H4 (cell line): ENCODE data around the gene PIK3R3. TPM values are rescaled to one million over a fixed set of nuclear protein-coding genes. Genes with fewer than 3 reads are reported as not detected.

Experiments
- DNase-seq: peaks from one replicate; pipeline ENCODE4 v3.0.0-alpha.2; 2015; ENCODE audit warnings: low spot score
- total RNA-seq: library from RNA; depleted of rRNA; stranded (reverse); fragments of >200 nt; shearing (Covaris generic); gene quantifications from 2 replicates; pipeline ENCODE4 v1.2.3, GENCODE V29; 2014

PIK3R3 gene
- total RNA-seq, 1 experiment from 2014 or later: 14.9 TPM

- DNase-seq: no peak
These were observed 105.9 kb downstream of the PIK3R3 start for GRCh38 chr1:46026531-46026930.

DNA sequence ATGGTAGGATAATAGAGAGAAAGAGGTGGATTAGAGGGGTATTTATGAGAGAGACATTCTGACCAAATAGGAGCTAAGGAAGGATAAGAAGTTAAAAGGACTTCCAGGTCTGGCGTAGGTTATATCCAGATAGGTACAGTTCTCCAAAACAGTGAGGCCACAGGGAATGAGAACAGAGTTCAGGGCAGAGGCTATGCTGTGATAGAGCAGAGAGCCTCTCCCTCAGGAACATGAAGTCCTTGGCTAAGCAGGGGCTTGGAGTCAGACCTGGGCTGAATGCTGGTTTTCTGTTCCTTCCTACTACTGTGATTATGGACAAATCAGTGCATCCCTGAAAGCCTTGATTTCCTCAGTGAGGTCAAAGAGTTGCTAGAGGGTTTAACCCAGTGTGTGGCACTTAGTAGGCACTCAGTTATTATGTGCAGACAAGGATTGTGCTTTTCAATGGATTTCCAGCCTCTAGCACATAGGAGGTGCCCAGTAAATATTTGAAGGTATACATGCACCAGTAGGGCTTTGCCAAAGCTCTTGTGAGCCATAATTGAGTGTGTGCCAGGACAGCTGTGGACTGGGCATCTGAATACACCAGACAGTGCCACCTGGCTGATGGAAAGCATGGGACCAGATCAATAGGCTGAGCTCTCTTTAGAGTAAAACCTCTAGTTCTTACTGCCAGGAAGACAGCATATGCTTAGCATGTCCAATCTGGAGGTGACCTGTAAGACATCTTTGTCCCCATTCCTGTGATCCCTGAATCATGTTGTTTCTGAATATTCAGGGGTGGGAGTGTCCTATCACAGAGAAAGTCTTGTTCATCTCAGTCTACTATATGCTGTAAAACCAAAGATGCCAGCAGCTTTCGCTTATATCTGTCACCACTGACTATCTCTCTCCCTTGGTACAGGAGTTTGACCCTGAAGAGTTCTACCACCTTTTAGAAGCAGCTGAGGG lies 111.1 kb downstream of the PIK3R3 start:
- no peak for DNase-seq

DNA sequence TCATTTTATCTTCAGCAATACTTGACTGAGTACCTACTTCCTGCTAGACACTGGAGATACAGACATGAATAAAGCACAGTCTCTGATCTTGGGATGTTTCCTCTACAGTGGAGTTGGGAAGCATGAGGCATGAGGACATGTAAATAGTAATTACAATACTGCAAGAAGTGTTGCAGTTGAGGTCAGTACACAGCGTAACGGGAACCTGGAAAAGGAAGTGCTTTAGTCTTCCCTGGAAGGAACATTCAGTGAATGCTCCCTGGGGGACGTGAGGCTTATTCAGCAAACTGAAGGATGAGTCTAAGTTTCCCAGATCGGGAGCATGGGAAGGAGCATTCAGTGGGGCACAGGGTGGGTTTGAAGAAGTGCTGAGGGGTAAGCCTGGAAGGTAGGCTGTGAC lies 112.4 kb downstream of the PIK3R3 start:
- DNase-seq: no peak

- no peak for DNase-seq
These were observed 113.1 kb downstream of the PIK3R3 start for GRCh38 chr1:46019348-46019747.

DNA sequence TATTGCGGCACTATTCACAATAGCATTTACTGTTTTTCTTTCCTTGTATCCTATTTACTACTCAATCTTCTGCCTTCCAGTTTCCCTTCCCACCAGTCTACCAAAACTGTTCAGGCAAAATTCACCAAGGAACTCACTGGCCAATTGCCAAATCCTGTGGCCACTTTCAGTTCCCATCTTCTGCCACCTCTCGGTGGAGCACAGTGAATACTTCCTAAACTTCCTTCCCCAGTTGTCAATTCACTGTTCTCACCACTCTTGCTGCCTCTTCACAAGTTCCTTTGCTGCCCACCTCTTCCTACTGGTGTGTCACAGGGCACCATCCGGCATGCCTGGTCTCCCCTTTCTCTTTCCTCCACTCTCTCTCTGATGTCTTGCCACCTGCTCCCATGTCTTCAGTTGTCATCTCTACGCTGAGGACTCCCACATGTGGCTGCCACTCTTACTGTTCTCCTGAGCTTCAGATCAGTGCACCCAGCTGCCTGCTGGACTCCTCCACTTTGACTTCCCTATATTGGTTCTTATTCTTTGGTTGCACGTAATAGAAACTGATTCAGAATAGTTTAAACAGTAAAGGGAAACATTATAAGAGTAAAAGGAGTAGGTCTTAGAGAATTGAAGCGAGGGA lies 114.4 kb downstream of the PIK3R3 start:
- DNase-seq: no peak

- DNase-seq: no peak
These were observed 118.8 kb downstream of the PIK3R3 start for GRCh38 chr1:46013581-46013980.

DNA sequence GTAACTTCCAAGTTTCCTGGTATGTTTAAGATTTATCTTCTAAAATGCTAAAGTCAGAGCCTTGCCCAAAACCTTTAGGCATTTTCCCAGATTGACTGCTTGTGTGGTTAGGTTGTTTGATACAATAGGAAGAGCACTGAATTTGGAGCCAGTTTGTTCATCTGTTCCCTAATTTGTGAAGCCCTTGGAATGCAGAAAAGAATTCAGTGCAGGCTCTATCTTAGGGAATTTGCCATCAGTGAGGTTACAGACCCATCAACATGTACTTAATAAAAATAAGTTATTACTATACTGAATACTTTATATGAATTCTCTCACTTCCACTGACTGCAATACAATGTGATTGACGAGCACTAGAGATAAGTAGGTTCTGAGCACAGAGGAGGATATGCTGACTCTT lies 120.2 kb downstream of the PIK3R3 start:
- DNase-seq: no peak

DNA sequence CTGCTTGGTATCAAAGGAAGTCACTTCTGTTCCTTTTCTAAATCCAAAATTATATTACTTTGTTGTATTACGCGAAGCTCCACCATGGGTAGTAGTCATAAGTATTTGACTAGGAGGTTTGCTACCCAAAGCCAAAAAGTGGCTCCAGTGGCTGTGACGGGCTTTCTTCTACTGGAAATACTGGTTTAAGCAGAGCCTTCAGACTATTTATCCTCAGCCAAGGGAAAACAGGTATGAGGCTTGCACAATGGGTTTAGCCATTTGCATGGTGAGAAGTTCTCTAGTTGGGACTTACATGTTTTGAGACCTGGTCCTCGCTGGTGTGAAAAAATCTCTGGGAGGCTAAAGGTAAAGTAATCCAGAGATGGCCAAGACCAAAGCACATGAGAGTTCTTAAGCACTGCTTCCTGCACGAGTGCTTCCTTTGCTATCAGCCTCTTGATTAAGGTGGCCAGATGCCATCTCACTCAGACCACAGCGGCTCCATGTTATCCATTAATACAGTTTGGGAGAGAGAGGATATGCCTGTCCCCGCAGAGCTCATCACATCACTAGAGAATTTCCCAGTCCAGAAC lies 121.2 kb downstream of the PIK3R3 start:
- no peak for DNase-seq

DNA sequence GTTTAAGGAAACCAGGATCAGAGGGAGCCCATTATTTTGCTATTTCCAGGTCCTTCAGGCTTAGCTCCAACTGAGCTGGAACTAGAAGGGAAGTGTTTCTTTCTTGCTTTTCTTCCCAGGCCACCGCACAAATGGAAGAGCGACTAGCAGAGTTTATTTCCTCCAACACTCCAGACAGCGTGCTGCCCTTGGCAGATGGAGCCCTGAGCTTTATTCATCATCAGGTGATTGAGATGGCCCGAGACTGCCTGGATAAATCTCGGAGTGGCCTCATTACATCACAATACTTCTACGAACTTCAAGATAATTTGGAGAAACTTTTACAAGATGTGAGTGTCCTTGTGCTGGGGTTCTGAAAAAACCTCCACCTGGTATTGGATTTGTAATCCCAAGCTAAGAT lies 121.8 kb downstream of the PIK3R3 start:
- no peak for DNase-seq

- DNase-seq: no peak
These were observed 123.8 kb downstream of the PIK3R3 start for GRCh38 chr1:46008585-46008984.

DNA sequence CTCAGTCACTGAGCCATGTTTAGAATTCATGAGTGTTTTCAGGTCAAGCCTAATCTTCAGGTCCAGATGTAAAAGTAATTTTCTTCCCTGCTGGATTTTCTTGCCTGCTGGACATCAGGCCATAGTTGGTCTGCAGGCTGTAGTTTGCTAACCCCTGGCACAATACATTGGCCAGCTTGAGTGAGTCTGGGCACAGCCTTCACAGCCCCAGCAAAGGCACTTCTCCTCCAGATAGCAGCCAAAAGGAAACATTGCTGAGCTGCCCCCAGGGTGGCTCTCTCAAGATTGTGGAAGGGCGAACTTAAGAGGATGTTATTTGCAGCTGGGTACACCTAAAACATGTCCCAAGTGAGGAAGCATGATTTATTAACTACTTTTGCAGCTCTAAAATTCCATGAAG lies 126.8 kb downstream of the PIK3R3 start:
- DNase-seq: no peak

DNA sequence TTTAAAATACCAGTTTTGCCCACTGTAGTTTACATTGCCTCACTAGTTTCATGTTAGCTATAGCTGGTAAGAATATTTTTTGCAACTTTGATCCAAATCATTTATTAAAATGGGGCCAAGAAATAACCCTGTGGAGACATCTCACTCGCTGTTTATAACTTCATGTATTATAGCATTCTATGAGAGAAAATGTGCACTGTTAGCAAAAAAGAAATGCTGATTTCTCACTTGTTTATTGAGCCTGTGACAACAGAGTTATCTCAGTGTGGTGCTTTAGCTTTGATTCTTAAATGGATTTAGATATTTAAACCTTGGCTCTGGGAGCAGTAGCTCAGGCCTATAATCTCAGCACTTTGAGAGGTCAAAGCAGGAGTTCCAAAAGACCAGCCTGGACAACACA lies 127.9 kb downstream of the PIK3R3 start:
- DNase-seq: no peak

DNA sequence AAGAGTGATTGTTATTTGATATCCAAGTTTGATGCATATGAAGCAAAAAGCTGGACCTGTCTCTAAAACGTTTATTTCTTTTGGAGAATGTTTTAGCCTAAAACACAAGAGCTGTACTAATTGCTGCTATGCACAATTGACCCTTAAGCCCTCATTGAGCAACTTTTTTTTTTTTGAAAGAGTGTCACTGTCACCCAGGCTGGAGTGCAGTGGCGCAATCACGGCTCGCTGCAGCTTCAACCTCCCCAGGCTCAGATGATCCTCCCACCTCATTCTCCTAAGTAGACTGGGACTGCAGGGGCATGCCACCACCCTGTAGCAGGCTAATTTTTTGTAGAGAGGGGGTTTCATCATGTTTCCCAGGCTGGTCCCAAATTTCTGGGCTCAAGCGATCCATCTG lies 129.1 kb downstream of the PIK3R3 start:
- DNase-seq: no peak

DNA sequence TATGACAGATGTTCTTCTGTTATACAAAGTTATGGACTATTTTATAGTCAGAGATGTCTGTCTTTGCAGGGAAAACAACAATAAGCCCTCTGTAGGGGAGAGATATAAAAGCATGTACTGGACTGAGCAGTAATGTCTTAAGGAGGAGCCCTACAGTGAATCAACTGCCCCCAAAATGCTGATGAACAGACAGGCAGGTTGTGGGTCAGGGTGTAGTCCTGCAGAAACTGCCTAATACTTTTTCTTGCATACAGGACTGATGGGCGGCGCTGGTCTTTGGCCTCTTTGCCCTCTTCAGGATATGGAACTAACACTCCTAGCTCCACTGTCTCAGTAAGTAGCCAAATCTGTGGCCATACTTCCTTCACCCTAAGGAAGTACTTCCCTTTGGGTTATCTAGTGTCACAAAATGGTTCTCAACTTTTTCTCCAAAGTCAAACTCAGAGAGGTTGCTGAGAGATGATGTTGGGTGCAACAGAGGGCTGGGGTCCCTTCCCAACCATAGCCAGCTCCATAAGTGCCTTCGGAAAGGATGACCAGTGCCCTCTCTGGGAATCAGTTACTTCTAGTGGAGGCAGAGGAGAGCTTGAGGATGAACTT lies 129.8 kb downstream of the PIK3R3 start:
- no peak for DNase-seq

DNA sequence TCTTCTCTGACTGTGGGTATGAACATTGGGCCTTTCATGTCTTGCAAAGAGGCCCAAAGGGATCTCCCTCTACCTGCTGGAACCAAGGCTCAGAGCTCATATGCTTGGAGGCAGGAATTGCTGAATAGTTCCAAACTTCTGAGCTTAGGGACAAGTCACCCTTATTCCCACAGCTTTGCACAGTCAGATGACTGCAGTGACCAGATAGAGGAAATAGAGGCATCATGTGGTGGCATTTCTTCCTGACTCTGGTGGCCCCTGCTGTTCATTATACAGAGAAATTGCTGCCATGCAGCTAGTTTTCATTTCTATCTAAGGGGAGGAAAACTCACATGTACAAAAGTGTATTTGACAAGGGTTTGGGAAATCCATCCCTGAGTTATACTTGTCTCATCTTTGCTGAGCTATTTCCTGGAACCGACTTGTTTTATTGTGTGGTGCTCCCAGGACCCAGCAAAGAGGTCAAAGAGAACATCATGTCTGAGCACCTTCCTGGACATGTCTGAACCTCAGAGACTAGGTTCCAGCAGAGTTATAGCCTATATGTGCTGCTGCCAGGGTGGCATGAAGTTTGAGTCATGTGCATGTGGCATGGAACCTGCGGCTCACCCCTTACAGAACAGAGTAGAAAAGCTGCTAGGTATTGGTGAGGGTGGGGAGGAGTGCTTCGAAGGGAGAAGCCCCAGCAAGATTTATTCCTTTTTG lies 131.2 kb downstream of the PIK3R3 start:
- DNase-seq: no peak

DNA sequence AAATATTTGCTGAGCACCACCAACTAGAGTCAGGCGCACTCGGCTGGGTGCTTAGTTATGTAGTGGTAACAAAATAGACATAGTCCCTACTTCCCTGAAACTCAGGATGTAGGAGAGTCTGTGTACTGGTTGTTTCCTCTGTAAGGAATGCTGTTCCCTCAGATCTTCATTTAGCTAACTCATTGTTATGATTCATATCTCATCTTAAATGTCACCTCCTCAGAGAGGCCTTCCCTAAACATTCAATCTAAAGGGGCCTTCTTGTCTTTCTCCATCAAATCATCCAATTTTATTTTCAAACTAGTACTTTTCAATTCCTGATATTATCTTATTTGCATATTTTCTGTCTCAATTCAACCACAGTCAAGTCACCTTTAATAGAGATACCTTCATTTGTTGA lies 132.9 kb downstream of the PIK3R3 start:
- no peak for DNase-seq

DNA sequence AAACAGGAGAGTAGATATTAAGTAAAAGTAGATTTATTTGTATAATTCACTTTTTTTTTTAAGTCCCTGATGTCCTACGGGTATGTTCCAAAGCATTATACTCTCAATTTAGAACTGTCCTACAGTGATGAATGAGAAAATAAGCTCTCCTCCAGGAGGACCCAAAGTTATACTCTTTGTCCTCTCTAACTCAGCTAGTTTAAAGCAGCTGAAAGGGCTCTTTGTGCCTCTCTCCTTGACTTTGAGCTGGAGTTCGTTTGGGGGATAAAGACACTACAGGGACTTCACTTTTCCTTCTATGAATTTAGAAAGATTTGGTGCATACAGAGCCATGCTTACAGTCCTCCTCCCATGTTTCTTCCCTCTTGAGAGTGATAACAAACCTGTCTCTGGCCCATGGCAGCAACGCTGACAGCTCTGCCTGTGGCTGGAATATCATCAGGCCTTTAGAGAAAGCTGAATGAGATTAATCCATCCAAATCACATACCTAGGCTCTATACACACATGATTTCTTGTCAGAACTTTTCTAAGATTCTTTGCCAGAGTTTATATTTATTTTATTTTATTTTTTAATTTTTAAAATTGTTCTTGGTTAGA lies 134.3 kb downstream of the PIK3R3 start:
- DNase-seq: no peak

DNA sequence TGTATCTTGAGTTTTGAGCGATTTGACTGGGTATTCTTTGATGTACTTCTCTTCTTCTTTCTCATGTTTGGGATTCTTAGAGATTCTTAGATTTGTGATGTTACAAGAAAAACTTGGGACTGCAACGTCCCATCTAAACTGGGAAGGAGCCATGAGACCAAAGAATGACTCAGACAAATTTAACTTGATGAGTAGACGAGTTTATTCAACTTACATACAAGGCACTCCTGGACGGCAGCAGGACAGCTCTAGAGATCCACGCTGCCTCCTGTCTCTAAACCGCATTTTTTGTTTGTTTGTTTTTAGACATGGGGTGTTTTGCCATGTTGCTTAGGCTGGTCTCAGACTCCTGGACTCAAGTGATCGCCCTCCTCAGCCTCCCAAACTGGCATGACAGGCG lies 137.1 kb downstream of the PIK3R3 start:
- no peak for DNase-seq

- DNase-seq: no peak
These were observed 138.0 kb downstream of the PIK3R3 start for GRCh38 chr1:45994423-45994822.
